Right renal cortex interstitium (tissue), 3 donors: ENCODE data around the gene KCTD1. TPM values are rescaled to one million over a fixed set of nuclear protein-coding genes. Genes with fewer than 3 reads are reported as not detected.

ENCODE experiments used
- DNase-seq, 3 donors: peaks; one replicate each; pipeline ENCODE4 v3.0.0-alpha.2; 2013; ENCODE audit warnings: low read depth in 3 of 3, low spot score in 2 of 3
- polyA plus RNA-seq, 3 donors: library from polyadenylated mRNA; unstranded; fragments of 120-200 nt; gene quantifications; one replicate each; pipeline ENCODE4 v1.2.1, GENCODE V29; 2013; ENCODE audit not compliant: insufficient read length in 3 of 3

KCTD1 gene
- 10 to 100 TPM; 70.3 to 79.6 (median 77.8) TPM for polyA plus RNA-seq

DNA sequence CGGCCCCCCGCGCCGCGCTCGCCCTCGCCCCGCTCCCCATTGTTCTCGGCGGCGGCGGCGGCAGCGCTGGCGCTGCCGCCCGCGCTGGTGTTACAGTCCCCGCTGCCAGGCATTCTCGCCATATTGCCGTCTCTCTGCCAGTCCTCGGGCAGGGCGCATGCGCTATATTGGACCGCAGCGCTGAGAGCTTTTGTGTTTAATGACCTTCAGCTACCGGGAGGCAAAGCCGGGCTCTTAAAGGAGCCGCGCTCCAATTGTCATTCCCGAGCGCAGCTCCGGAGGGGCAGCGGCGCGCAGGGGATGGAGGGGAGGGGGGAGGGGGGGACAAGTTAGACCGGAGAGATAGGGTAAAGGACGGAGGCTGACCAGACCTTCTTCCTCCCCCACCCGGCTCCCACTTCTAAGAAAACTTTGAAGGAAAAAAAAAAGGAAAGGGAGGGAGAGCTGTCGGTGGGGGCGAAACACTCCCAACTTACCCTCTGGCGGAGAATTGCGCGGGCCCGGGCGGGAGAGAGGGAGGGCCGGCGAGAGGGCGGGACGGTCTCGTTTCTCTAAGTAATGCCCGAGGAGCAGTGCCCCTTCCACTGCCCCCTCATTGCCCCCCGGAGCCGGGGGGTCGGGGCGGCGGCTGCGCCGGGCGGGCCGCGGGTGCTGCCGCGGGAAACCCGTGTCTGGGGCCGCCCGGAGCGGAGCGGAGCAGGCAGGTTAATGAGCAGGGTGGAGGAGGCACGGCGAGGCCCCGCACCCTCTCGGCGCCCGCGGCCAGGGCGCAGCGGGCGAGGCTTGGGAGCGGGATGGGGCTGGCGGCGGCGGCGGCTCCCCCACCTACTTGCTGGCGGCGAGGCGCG, at the start of gene KCTD1:
TSS of gene KCTD1 (minus strand) at position 139 of the 848 bp plus-strand sequence. CDS start at position 122, 17 bp downstream.
- DNase-seq, result peak in 2 of 3 donors; percentile 76 to 77

DNA sequence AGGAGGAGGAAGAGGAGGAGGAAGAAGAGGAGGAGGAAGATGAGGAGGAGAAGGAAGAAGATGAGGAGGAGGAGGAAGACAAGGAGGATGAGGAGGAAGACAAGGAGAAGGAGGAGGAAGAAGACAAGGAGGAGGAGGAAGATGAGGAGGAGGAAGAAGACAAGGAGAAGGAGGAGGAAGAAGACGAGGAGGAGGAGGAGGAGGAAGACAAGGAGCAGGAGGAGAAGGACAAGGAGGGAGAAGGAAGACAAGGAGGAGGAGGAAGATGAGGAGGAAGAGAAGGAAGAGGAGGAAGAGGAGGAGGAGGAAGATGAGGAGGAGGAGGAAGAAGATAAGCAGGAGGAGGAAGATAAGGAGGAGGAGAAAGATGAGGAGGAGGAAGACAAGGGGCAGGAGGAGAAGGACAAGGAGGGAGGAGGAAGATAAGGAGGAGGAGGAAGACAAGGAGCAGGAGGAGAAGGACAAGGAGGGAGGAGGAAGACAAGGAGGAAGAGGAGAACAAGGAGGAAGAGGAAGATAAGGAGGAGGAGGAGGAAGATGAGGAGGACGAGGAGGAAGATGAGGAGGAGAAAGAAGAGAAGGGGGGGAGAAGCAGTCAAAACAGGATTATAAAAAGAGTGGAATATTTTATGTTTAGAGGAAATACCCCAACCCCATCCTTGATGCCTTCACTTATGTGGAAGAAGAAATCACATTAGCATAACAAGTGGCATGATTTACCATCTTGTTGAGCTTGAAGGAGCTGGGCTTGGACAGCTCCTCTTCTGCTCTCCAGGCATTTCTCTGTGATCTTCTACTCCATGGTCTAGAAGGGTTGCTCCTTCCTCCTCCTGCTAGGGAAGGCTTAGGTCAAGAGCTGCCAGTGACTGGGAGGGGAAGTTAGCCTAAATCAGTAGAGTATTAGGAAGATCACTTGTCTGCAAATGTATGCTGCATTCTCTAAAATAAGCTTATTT, 45.3 kb upstream of the KCTD1 start:
- DNase-seq, result no peak

GRCh38 chr18:26584745-26585144, 36.4 kb upstream of the KCTD1 start:
- DNase-seq, result no peak

GRCh38 chr18:26579941-26580618, 31.7 kb upstream of the KCTD1 start:
- DNase-seq, result no peak

- no peak for DNase-seq
Measured at GRCh38 chr18:26575865-26576217, 27.5 kb upstream of the KCTD1 start.

GRCh38 chr18:26574958-26575864, 26.9 kb upstream of the KCTD1 start:
- DNase-seq, result no peak

GRCh38 chr18:26568926-26569665, 20.7 kb upstream of the KCTD1 start:
- no peak for DNase-seq

GRCh38 chr18:26568513-26568912, 20.2 kb upstream of the KCTD1 start:
- no peak for DNase-seq

DNA sequence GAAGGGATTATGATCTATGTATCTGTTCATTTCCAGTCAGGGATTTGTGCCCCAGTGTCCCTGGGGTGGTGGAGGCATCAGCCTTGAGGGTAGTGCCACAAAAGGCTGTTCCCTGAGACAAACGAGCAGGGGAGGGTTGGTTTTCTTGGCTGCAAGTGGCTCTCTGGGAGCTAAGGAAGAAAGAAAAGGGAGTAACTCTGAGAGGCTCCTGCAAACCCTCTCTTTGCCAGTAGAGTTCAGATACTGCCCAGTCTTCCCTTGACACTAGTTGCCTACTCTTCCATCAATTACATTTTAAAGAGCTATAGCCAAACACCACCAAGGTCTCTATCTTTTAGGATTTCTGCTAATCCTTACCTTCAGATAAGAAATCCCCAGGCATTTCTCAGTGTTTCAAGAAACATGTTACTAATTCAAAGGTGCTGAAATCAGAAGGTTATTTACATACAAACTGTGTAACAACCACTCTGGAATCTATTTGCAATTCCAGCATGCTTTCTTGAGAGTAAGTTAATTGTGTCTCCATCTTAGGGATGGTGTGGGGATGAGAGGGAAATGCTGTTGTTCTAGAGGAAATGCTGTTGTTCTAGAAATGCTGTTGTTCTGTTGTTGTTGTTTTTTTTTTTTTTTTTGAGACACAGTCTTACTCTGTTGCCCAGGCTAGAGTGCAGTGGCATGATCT, 18.7 kb upstream of the KCTD1 start:
- no peak for DNase-seq

DNA sequence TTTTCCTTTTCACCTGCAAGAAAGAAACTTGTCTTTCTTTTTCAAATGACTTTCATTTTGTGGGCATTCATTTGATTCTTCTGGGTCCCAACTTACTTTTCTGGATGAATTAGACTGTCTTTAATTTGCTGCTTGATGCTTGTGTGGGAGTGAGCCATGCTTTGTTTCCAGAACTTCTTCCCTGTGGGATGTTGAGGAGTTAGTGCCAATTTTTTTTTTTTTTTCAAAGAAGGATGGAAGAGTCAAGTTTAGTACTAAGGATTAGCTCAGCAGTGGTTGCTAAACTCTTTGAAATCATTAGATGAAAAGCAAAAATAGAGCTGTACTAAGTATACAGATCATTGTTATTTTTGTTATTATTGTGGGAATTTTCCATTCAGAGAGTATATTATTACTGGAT, 17.2 kb upstream of the KCTD1 start:
- DNase-seq, result no peak

DNA sequence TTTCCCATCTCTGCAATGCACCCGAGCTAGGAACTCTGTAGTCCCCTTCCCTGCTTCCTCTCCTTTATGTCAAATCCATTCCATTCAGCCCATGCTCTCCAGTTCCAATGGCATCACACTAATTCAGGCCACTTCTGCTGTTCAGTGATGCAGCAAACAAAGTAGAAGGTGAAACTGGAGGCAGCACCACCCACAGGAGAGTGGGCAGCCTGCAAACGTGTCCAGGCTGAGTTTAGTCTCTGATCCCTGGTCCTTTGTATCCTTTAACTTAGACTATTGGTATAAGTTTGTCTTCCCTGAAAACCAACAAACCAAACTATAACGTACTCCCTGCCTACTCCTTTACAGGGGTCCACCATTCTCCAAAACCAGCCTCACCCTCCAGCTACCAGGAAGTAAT, 14.7 kb upstream of the KCTD1 start:
- DNase-seq, result no peak

DNA sequence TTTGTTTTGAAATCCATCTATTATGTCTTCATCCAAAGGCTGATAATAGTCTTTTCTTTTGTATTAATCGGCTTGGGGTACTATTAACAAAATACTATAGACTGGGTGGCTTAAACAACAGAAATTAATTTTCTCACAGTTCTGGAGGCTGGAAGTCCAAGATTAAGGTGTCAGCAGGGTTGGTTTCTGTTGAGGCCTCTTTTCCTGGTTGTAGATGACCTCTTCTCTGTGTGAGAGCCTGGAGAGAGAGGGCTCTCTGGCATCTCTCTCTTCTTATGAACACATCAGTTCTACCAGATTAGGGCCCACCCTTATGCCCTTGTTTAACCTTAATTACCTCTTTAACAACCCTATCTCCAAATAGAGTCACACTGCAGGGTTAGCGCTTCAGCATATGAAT, 14.2 kb upstream of the KCTD1 start:
- no peak for DNase-seq

DNA sequence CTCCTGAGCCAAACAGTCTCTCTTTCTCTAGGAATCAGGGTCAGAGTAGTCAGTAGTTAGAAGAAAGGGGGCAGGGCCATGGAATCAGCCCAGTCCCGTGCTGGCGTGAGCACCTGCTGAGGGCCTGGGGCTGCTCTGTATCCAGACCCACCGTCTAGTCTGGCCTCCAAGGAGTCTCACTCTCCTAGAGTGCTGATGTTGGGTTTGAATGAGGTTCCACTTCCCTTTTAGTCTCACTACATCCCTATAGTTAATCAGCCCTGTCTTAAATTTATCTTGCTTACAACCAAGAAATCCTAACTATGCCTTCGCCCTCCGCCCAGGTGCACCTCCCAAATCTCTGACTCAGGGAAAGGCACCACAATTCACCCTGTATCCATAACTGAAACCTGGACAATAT, 13.4 kb upstream of the KCTD1 start:
- no peak for DNase-seq

DNA sequence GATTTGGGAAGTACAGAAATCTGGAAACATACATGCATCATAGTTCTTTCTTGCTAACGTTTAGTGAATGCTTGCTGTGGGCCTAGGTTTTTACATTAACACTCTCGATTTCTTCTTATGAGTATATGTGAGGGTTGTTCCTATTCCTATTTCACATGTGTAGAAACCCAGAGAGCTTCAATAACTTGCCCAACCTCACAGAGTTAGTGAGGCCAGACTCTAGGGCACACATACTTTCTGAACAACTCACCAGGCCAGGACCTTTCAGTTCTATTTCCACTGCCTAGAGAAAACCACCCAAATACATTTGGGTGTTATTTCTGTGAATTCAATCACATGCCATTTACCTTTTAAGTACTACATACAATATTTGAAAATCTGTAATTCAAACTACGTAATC, 8.2 kb upstream of the KCTD1 start:
- no peak for DNase-seq

DNA sequence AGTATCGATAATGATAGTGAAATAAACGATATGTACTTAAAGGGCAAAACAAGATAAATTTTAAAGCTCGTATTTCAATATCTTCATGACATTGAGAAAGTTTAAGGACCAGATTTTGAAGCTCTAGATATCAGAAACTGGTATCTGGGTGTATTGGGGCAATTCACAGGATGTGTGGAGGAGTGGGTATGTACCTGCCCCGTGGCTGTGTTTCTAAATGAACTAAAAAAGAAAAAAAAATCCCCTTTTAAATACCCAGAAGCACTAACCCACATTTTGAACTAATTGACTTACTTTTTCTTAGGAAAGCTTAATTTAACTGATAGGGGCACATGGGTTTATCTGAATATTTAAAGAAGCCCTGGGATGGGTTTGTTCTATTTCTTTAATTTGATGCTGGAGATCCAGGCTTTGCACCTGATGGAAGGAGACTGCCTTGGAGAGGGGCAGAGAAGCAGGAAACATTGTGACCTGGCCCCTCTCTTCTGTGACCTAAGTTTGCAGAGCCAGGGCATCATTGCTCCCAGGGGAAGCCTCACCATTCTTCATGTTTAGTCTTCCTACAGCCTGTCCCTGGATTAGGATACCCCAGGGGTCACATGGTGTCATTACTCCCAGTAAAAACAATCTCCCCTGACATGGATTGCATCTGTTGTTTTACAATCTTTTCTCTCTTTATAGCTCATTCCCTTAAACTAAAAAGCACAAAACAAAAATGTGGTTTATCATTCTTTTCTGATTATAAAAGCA, 7.6 kb upstream of the KCTD1 start:
- no peak for DNase-seq

DNA sequence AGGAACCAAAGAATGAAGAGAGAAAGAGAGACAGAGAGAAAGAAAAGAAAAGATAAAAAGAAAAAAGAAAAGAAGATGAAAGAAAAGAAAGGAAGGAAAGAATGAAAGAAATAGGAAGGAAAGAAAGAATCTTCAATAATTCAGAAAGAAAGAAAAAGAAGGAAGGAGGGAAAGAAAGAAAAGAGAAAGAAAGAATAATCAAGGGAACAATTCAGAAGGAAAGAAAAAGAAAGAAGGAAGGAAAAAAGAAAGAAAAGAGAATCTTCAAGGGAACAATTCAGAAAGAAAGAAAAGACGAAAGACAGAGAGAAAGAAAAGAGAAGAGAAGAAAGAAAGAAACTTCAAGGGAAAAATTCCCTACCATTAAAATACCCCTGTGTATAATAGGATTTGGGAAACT, 5.6 kb upstream of the KCTD1 start:
- DNase-seq, result no peak

DNA sequence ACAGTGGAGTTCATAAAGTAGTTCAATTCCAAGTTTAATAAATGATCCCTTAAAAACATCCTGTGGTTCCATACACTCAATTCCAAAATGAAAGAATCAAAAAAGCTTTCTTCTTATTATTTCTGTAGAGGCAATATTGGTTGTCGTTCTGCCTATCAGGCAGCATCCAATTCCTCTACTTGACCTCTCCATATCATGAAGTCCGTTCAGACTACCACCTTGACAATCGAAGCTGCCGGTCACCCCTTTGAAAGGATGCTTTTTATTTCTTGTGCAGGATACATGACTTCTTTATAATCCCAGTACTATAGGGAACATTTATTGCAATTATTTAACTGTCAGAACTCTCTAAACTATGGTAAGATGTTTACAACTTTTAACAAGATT, 3.3 kb upstream of the KCTD1 start:
- DNase-seq, result no peak
